Ecto neural progenitor cell (in vitro differentiated cells): ENCODE measurements around the gene CDR2.
A peak's percentile ranks its signal among the peaks of the same experiment; 100 is the strongest.
"Not testable (repeated sequence)": the region's sequence is repeated elsewhere in the genome, so short reads cannot be mapped to it uniquely, and the experiment has no call there.

Experiments
- DNase-seq: peaks from one replicate; pipeline ENCODE4 v3.0.0-alpha.2; 2018; ENCODE audit warnings: low spot score

CDR2 gene

DNA sequence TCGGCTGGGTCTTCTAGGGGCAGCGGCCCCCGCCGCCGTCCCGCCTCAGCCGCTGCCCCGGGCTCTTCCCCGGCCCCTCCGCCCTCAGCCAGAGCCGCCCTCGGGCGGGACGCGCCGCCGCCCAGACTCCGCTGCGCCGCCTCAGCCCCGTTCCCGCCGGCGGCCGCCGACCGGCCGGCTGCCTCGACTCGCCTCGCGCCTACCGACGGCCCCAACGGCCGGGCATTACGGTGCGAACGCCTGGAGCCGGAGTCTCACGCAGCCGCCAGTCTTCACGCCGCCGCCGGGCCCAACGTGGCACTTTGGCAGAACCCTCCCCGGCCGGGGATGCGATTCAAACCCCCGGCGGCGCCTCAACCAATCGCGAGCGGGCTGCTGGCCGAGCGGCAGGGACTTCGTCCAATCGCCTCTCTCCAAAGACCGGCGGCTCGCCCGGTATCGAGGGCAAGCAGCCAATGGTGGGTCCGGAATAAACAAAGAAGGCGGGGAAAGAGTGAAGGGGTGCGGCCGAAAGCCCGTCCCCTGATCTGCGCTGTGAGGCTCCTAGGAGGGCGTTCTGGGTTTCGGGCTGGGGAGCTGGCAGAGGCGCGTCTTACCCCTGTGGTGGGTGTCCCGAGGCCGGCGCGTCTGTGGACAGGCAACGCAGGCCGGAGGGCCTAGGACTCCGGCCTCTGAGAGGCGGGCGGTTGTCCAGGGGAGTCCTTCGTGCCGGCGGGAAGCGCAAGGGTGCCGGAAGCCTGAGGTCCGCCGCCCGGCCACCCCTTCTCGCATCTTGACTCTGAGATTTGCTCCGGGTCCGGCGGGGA lies at the start of gene CDR2:
Gene CDR2, minus strand, starts transcription at position 309 of the 806 bp plus-strand sequence. CDS start 310 bp downstream, outside the sequence.
- DNase-seq, result peak; percentile 99

DNA sequence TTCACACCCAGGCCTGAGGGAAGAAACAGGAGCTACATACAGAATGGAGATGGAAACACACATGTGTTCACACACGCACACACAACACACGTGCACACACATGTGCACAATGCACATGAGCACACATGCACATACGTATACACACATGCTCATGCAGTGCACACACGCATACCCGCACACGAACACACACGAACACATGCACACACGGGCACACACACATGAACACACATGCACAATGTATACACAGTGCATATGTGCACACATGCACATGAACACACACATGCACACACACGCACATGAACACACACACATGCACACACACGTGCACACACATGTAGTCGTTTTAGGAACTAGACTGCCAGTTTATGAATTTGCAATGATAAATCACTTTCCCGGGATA lies 49.3 kb upstream of the CDR2 start:
- DNase-seq, result no peak

DNA sequence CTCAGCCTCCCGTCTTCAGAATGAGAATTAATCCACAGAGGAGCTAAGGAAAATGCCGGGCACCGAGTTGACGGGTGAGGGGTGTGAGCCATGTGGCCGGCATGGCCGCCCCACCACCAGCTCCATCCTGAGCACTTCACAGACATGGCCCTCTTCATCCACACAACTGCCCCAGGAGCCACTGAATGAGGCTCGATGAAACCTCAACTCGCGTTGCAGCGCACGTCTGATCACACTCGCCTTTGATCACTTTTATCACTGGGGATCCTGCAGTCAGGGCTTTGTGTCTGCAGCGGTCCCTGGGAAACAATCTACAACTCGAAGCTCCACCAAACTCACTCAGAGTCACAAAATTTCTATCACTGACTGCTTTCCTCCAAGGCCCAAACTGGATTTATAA lies 46.7 kb upstream of the CDR2 start:
- no peak for DNase-seq

DNA sequence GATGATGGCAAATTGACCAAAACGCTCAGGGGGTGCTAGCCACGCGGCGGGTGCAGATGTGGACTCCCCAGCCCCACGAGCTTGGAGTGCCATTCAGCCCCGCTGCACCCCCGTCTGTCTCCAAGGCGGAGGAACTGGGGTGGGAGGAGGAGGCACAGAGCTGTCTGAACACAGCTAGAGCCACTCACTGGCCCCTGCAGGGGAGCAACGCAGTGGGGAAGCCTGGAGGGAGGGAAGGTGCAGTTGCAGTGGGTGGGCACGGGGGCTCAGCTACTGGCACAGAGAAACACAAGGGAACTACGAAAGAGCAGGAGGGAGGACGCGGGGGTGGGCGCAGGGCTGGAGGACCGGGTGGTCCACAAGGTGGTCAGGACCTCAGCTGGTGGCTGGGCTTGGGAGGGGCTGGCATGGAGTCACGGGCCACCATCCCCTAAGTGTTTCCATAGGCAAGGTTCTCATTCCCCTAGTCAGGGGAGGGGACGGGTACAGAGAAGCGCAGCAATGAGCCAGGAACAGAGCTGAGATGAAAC lies 46.3 kb upstream of the CDR2 start:
- DNase-seq, result no peak

DNA sequence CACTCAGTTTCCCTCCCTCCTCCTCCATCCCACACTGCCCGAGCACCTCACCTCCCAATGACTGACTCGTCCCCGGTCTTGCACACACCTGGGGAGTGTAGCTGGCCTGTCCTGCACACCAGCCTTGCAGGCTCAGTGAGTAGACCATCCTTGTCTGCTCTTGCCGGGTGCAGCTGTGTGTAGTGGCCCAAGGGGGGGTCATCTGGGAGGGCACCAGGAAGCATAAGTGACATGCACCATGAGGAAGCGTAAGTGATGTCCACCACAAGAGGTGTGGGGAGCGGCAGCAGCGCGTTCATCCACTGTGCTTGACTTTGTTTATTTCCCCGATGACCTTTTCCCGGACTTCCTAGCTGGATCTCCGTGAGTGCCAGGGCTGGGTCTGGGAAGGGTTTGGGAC lies 45.5 kb upstream of the CDR2 start:
- no peak for DNase-seq

DNA sequence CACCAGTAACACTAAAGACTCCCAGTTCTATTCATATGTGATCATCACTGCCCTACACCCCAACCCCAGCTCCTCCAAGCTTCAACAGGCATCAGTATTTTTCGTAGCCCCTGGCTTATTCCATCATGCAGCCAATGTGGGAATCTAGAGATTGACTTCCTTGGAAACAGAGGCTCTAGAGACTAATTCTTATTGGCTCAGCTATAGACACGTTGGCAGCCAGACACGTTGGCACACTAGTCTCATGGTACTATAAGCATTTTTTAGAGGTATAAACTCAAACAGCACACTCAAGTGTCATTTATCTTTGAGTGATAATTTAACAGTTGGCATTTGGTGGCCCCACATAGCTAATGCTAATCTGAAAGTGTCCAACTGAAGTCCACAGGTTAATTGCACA lies 44.4 kb upstream of the CDR2 start:
- DNase-seq, result no peak

DNA sequence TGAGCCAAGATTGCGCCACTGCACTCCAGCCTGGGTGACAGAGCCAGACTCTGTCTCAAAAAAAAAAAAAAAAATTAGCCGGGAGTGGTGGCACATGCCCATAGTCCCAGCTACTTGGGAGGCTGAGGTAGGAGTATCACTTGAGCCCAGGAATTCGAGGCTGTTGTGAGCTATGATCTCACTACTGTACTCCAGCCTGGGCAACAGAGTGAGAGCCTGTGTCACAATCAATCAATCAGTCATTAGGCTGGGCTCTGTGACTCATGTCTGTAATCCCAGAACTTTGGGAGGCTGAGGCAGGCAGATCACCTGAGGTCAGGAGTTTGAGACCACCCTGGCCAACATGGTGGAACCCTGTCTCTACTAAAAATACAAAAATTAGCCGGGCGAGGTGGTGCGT lies 43.4 kb upstream of the CDR2 start:
- not testable (repeated sequence) for DNase-seq

DNA sequence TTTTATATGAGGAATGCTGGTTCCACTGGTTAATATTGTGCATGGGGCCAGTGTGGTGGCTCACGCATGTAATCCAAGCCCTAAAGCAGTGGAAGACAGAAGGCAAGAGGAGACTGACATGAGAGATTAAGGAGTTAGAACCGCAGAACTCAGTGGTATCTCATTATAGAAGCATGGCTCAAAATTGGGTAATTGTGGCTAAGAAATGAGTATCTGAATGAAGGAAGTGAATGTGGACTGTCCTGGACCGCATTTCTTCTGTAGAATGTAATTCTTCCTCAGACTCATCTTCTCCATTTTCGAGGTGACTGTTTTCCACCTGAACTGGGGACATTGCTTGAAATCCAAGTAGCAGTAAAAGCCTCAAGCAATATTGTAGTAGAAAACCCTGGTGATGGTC lies 42.6 kb upstream of the CDR2 start:
- DNase-seq, result no peak

DNA sequence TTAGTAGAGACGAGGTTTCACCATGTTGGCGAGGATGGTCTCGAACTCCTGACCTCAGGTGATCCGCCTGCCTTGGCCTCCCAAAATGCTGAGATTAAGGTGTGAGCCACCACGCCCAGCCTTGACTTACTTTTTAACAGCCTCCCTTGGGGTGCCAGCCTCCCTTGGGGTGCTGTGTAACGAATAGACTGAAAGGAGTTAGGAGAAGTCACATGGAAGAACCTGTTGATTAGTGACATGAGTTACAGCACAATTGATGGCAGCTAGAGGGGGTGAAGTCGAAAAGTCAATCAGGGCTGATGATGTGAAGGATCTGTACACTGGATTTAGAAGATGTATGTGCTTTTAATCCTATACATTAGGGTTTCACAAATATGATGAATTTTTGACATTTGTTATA lies 39.4 kb upstream of the CDR2 start:
- DNase-seq, result no peak

DNA sequence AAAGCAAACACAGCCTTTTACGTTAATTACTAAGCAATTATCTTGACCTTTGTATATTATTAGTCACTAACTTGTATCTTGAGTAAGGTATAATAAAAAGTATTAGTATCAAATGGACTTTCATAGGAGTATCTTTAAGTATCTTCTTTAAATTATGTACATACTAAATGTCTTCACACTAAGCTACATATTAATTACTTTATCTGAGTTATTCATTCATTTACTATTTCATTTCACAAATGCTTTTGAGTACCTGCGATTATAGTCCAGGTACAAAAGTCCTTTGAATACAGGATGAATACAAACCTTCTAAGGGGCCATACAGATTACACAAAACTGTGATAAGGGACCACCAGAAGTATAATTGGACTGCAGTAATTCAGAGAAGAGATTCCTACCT lies 33.1 kb upstream of the CDR2 start:
- DNase-seq, result no peak

DNA sequence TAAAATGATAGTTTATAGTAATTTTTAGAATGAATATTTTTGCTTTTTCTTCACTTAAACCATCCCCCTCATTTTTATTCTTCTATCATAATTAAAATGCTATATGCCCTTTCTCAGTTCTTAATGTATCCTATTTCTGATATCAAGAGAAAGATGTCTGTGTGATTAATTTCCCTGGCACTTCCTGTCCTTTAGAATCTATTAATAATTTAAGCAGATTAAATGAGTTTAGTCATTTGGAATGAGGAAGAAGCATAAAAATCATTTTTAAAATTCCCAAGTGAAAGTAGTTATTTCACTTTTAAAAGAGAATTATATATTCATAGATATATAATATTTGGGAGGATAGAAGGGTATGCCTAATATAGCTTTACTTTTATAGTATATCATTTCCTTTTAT lies 27.8 kb upstream of the CDR2 start:
- no peak for DNase-seq

DNA sequence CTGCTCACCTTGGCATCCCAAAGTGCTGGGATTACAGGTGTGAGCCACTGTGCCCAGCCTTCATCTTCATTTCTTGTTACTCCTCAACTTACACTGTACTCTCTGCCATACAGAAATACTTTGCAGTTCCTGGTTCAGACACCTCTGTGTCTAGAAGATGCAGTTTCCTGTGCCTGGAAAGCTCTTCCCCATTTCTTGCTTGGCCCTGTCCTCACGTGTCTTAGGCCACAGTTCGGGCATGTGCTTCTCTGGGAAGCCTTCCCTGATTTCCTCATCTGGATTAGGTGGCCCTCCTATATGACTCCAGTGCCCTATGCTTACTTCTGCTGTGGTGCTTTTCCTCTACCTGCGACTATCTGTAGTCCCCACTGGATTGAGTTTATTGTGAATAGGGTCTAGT lies 26.5 kb upstream of the CDR2 start:
- DNase-seq, result no peak

DNA sequence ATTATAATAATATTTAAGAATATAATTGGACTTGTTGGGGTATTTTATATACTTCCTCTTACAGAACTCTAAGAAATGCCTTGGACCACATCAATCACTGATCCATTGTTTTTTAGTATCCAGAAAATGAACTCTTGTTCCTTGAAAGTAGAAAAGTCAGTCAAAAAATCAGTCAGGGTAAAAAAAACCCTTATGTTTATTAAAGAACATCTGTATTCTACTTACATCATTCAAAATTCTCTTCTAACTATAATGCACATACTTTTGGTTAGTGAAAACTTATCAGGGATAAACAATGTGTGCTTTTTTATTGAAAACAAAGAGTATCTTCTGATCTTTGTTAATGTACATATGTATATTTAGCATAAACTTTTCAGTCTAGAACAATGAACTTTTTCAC lies 23.5 kb upstream of the CDR2 start:
- DNase-seq, result no peak

DNA sequence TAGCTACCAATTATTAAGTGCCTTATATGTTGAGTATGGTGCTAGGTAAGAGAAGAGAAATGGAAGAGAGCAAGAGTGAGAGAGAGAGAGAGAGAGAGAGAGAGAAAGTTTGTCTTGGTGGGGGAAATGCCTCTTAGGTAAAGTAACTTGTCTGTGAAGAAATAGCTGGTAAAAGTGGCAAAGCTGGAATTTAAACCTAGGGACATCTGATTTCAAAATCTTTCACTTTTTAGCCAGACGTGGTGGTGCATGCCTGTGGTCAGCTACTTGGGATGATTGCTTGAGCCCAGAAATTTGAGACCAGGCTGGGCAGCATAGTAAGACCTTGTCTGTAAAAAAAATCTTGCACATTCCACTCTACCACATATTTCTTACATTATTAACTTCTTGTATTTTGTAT lies 23.0 kb upstream of the CDR2 start:
- DNase-seq, result no peak

DNA sequence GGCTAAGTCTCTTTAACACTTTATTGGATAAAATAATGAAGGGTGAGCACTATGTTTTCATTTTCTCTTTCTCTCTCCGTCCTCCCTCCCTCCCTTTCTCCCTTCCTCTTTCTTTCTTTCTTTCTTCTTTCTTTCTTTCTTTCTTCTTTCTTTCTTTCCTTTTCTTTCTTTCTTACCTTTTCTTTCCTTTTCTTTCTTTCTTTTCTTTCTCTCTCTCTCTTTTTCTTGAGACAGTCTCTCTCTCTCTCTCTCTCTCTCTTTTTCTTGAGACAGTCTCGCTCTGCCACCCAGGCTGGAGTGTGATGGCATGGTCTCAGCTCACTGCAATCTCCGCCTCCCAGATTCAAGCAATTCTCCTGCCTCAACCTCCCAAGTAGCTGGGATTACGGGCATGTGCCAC lies 21.5 kb upstream of the CDR2 start:
- no peak for DNase-seq

DNA sequence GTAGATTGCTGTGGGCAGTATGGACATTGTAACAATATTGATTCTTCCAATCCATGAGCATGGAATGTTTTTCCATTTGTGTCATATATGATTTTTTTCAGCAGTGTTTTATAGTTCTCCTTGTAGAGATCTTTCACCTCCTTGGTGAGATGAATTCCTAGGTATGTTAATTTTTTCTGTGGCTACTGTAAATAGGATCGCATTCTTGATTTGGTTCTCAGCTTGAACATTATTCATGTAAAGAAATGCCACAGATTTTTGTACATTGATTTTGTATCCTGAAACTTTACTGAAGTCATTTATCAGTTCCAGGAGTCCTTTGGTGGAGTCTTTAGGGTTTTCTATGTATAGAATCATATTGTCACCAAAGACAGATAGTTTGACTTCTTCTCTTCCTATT lies 19.7 kb upstream of the CDR2 start:
- no peak for DNase-seq

DNA sequence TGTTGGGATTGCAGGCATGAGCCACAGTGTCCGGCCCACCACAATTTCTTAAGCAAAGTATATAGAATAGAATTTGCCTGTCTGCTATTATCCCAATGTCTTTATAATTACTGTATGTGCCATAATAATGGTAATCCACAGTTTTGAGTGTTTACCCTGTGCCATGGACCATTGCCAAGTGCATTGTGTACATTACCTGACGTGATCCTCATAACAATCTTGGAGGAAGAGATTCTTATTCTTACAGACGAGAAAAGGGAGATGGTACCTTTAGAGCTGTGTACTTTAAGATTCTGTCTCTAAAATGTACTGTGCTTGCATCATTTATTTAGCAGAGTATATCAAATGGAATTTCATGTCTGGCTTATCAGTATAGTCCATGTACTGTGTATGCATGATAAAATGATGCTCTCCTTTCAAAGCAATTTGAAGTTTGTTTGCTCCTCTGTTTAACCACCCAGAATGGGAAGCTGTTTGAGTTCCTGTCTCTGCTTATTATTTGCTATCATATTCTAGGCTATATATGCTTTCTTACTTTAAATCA lies 13.8 kb upstream of the CDR2 start:
- no peak for DNase-seq

DNA sequence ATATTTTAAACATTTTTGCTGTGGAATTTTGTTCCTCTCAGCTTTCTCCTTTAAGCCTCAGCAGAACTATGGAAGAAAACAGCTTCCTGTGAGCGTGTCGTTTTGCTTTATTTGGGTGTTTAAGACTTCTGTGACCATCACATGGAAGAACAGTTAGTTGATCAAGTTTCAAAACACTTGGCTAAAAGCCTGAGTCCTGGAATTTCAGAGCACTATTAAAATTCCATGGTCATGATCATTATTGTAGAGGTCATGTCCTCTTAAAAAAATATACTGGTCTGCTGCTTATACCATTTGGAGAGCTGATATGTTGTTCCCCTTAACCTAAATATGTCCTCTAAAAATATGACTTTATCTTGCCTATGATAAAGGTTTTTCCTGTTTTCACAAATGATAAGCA lies 12.6 kb upstream of the CDR2 start:
- no peak for DNase-seq

DNA sequence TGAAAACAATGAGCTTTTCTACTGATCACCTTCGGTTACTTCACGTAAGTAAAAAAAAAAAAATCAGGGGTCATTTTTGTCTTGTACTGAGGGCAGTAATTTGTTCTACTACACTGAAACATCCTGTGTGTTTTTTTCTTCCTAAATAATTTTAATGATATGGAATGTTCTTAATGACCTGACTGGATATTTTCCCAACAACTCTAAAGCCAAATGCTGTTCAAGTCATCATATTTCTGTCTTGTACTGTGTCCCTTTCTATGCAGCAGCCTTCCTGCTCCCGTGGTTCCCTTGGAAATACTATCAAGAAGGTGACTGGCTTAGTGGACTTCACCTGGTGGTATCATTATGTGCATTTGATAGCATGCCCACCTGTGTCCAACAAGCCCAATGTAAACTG lies 10.8 kb upstream of the CDR2 start:
- DNase-seq, result no peak

DNA sequence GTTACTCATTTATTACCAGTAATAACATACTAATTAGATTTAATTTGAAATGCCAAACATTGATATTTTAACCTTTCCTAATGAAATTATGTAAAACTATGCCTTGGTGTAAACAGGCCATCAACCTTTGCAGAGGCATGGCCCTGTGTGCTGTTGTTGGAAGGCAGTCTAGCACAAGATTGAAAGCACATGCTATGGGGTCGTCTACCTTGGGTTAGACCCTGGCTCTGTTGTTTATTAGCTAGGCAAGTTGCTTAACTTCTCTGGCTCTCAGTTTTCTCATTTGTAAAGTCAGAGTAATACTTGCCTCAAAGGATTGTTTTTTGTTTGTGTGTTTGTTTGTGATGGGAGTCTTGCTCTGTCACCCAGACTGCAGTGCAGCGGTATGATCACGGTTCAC lies 9.4 kb upstream of the CDR2 start:
- no peak for DNase-seq

DNA sequence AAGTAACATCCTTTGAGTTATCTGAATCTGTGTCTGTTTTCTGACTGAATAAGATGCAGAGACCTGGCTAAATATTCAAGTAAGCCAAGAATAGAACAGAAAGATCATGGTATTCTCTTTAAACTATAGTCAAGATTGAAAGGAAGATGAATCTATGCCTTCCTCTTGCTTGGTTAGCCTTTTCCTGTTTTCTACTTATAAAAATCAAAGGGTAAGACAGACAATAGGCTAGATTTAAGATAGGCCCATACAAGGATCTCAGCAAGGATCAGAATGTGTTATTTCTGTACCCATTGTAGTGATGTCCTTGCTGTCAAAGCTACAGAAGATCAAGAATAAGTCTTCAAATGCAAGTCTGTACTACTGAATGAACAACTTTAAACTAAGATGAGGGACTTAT lies 7.0 kb upstream of the CDR2 start:
- no peak for DNase-seq

DNA sequence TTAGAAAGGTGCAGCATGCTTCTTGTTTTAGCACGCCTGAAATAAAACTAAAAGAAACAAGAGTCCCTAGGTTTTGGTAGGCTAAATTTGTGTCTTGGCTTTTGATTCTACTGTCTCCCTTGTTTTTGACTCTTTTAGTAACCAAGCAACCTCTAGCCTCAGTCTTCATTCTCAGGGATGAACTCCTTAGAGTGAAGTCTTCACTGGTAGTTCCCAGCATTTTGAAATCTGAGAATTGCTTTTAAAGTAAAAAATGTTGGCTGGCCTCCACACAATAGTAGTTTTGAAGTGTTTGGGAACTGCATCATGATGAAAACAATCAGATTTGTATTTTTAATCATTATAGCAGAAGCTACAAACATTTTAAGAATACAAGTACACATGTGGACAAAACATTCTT lies 6.1 kb upstream of the CDR2 start:
- DNase-seq, result no peak

DNA sequence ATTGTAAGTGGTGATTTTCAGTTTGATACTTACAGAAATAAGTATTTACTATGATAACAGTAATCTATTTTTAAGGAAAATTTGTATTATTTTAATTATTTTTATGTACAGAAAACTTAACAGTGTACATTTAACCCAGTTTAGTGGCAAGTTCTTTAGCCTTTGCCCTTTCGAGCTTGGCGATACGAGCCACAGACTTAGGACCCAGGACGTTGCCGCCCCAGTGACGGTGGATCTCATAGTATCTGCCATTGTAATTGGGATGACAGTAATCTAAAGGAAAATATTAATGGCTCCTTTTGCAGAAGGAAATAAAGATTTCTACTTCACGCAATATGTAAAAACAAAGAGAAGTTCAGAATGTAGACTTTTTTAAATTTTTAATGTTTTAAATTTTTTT lies 5.2 kb upstream of the CDR2 start:
- DNase-seq, result no peak
